ENCODE data around the gene EED. TPM values are rescaled to one million over a fixed set of nuclear protein-coding genes. Genes with fewer than 3 reads are reported as not detected.

EED gene
- polyA plus RNA-seq, 1 donor (not counting 4 experiments of a cell fraction or from before 2014, with no cell fraction given), result 28.5 TPM

DNA sequence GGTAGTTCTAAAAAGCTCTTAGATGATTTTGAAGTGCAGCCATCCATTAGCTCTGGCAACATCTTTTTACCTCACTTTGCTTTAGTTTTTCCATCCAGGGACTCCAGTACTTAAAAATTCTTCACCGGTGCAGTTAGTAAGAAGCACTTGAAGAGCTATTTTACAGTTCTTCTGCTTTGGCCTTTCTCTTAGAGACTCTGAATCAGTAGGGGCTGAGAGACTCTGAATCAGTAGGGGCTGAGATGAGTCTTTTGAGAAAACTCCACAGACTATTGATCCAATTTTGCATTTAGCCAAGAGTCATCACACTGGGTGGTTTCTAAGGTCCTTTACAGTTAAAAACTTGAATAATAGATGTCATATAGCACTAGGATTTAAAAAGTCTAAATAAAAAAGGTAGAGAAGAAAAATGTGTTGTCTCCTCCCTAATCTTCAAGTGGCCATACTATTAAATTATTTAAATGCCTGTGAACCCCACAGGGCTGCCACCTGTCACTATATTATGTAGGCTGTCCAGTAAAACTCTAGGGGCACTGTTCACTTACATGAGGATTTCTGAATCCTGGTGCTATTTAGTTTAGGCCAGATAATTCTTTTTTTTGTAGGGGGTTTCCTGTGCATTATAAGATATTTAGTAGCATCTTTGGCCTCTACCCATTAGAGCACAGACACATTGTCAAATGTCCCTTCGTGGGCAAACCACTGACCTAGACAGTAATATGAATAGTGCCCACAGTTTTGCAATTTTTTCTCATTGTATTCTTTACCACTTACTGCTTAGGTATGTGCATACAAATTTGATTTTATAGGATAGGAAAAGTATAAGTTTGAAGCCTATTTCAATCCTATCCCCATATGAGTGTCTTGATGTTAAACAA, 31.2 kb downstream of the EED start:
- Histone ChIP-seq H3K9me3 (ENCODE audit: control insufficient read depth, low read depth, low read length) (no peaks in the 10 kb centered on the region), H3K27me3 (ENCODE audit: control insufficient read depth, extremely low read depth, insufficient read depth, low read length) (no peaks in the 10 kb centered on the region), H3K9me1 (ENCODE audit: control insufficient read depth, extremely low read depth, insufficient read depth, low read length) (no peaks in the 10 kb centered on the region), H3K4me2 (ENCODE audit: control insufficient read depth, extremely low read depth, insufficient read depth, low read depth, low read length) (no peak overlapping the region), H3K27ac (ENCODE audit: control insufficient read depth, insufficient read depth, low read length) (no peak overlapping the region), H3K36me3 (ENCODE audit: control insufficient read depth in 2 of 2, extremely low read depth in 1 of 2, insufficient read depth in 2 of 2, low read length in 2 of 2) (peaks cover 2 to 12% of the 10 kb centered on the region in 2 experiments), H2AFZ (ENCODE audit: control insufficient read depth, low read length) (no peak overlapping the region), H3K9ac (ENCODE audit: control insufficient read depth, extremely low read depth, insufficient read depth, low read length) (no peak overlapping the region), H4K20me1 (ENCODE audit: control insufficient read depth, extremely low read depth, insufficient read depth, low read length) (no peaks in the 10 kb centered on the region), H3K4me1 (ENCODE audit: control insufficient read depth, extremely low read depth, insufficient read depth, low read length) (peaks cover 4% of the 10 kb centered on the region), H3K79me2 (ENCODE audit: control insufficient read depth, insufficient read depth, low read length) (peaks cover 18% of the 10 kb centered on the region), H3K4me3 (ENCODE audit: control insufficient read depth in 2 of 3, extremely low read depth in 1 of 3, insufficient read depth in 2 of 3, low read depth in 1 of 3, low read length in 3 of 3) (no peak overlapping the region)
- no peak for DNase-seq (ENCODE audit: low read depth, low spot score)
- TF ChIP-seq CTCF (optimal IDR thresholded peaks at IDR 0.05 in 1 of 3, IDR thresholded peaks at IDR 0.05 in 1 of 3, conservative IDR thresholded peaks at IDR 0.05 in 1 of 3; ENCODE audit: extremely low read depth in 1 of 3, insufficient read depth in 2 of 3, low read length in 3 of 3), result no peak
- no peak for TF ChIP-seq EZH2 (IDR thresholded peaks at IDR 0.05; ENCODE audit: low read length)
- dilution Hi-C loops (cut with MboI; ENCODE audit: extremely low pct_ligation_motif_present, low sequenced_read_pairs), result no loop called here
- no peak for FAIRE-seq

GRCh38 chr11:86277741-86278140, 33.2 kb downstream of the EED start:
- no peaks in the 10 kb centered on the region for H3K9me1 ChIP-seq (ENCODE audit: control insufficient read depth, extremely low read depth, insufficient read depth, low read length)
- H3K9me3 ChIP-seq (ENCODE audit: control insufficient read depth, low read depth, low read length), result no peaks in the 10 kb centered on the region
- TF ChIP-seq CTCF (optimal IDR thresholded peaks at IDR 0.05 in 1 of 3, IDR thresholded peaks at IDR 0.05 in 1 of 3, conservative IDR thresholded peaks at IDR 0.05 in 1 of 3; ENCODE audit: extremely low read depth in 1 of 3, insufficient read depth in 2 of 3, low read length in 3 of 3), result no peak
- dilution Hi-C loops (cut with MboI; ENCODE audit: extremely low pct_ligation_motif_present, low sequenced_read_pairs), result no loop called here
- H3K9ac ChIP-seq (ENCODE audit: control insufficient read depth, extremely low read depth, insufficient read depth, low read length), result no peak overlapping the region
- FAIRE-seq (no peak), DNase-seq (ENCODE audit: low read depth, low spot score) (no peak)
- no peak overlapping the region for H2AFZ ChIP-seq (ENCODE audit: control insufficient read depth, low read length)
- H4K20me1 ChIP-seq (ENCODE audit: control insufficient read depth, extremely low read depth, insufficient read depth, low read length), result no peaks in the 10 kb centered on the region
- H3K4me2 ChIP-seq (ENCODE audit: control insufficient read depth, extremely low read depth, insufficient read depth, low read depth, low read length), result no peak overlapping the region
- H3K79me2 ChIP-seq (ENCODE audit: control insufficient read depth, insufficient read depth, low read length), result peaks cover 12% of the 10 kb centered on the region
- no peak overlapping the region for H3K4me3 ChIP-seq (ENCODE audit: control insufficient read depth in 2 of 3, extremely low read depth in 1 of 3, insufficient read depth in 2 of 3, low read depth in 1 of 3, low read length in 3 of 3)
- peaks cover 4% of the 10 kb centered on the region for H3K4me1 ChIP-seq (ENCODE audit: control insufficient read depth, extremely low read depth, insufficient read depth, low read length)
- H3K27ac ChIP-seq (ENCODE audit: control insufficient read depth, insufficient read depth, low read length), result no peak overlapping the region
- no peaks in the 10 kb centered on the region for H3K27me3 ChIP-seq (ENCODE audit: control insufficient read depth, extremely low read depth, insufficient read depth, low read length)
- peaks cover 2 to 12% of the 10 kb centered on the region in 2 experiments for H3K36me3 ChIP-seq (ENCODE audit: control insufficient read depth in 2 of 2, extremely low read depth in 1 of 2, insufficient read depth in 2 of 2, low read length in 2 of 2)
